Measurements from ENCODE around the gene HSPG2. TPM values are rescaled to one million over a fixed set of nuclear protein-coding genes. Genes with fewer than 3 reads are reported as not detected.

Gene HSPG2
- total and polyA plus RNA-seq, 8 donors = 150 to 434 (median 196) TPM

DNA sequence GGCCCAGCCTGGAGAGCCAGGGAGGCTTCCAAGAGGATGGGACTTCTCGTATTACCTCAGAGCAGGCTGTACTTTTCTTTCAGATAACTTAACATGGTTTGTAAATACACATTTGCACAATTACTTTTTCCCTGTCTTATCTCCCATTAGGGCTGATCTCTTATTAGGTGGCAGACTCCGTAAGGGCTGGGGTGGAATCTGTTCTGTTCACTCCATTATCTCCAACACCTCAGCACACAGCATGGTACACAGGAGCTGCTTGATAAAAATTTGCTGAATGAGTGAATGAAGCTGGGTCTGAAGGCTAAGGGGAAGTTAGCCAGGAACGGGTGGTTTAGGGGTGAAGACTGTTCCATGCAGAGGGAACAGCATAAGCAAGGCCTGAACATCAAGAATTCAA lies 76.1 kb downstream of the HSPG2 start:
- intact Hi-C loops (cut with DNase I) = no loop called here
- Histone ChIP-seq H3K4me3 (no peak overlapping the region), H3K27me3 (no peaks in the 10 kb centered on the region), H3K36me3 (peaks cover 0 to 93% of the 10 kb centered on the region in 2 donors), H3K4me1 (no peaks in the 10 kb centered on the region), H3K9me3 (no peaks in the 10 kb centered on the region), H3K27ac (no peak overlapping the region)
- no peak for DNase-seq
- no peak for ATAC-seq
- no peak for TF ChIP-seq CTCF (IDR thresholded peaks at IDR 0.05)

DNA sequence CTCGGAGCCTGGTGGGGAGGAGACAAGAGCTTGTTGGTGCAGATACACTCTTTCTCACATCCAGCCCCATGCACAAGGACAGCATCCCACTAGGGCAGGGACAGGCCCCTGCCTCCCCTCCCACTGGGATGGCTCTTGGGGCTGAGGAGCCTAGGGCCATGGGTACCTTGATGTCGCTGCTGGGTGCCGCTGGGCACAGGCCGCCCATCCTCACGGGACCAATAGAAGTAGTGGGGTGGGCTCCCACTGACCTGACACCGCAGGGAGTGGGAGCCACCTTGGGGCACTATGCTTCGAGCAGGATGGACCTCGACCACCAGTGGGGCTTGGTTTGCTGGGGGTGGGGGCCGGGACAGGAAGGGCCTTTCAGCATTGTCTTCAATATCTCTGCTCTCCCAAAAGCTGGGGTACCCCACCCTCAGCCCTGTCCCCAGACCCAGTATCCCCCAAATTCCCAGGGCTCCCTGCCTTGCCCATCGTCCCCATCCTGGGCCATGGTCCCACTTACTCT lies 77.4 kb downstream of the HSPG2 start:
- H3K9me3 ChIP-seq = no peaks in the 10 kb centered on the region
- no peaks in the 10 kb centered on the region for H3K4me1 ChIP-seq
- H3K4me3 ChIP-seq = no peak overlapping the region
- H3K27ac ChIP-seq = no peak overlapping the region
- DNase-seq (no peak), ATAC-seq (no peak)
- intact Hi-C loops (cut with DNase I) = no loop called here
- no peak for TF ChIP-seq CTCF (IDR thresholded peaks at IDR 0.05)
- no peaks in the 10 kb centered on the region for H3K27me3 ChIP-seq
- H3K36me3 ChIP-seq = peaks cover 0 to 93% of the 10 kb centered on the region in 2 donors

DNA sequence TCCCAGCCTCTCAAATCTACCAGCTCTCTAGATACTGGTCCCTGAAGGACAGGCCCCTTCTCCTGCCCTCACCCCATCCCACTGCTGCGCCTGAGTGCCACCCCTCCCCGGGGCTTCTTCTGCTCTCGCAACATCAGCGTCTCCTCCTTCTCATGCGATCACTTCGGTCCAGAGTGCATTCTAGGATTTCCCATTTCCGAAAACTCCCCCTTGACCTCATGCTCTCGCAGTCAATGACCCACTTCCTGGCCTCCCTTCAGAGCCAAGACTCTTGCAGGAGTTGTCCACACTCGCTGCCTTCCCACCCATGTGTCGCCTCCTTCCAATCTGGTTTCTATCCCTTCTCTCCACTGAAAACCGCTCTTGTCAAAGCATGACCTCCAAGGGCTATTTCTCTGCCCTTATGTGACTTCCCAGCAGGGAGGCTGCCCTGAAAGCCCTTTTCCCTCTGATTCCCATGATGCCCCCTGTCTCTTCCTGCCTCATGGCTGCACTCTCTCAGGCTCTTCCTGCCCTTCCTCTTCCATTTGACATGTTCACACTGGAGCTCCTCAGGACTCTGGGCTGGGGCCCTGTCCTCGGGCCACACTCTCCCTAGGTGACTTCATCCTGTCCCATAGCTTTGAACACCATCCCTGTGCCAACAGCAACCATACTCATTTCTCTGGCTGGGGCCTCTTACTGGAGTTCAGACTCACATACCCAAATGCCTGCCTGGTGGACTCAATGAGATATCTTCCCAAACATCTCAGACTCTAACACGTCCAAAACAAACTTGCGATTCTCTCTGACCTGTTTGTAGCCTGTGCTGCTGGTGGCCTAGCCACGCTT lies 79.1 kb downstream of the HSPG2 start:
- H3K36me3 ChIP-seq = peaks cover 0 to 93% of the 10 kb centered on the region in 2 donors

DNA sequence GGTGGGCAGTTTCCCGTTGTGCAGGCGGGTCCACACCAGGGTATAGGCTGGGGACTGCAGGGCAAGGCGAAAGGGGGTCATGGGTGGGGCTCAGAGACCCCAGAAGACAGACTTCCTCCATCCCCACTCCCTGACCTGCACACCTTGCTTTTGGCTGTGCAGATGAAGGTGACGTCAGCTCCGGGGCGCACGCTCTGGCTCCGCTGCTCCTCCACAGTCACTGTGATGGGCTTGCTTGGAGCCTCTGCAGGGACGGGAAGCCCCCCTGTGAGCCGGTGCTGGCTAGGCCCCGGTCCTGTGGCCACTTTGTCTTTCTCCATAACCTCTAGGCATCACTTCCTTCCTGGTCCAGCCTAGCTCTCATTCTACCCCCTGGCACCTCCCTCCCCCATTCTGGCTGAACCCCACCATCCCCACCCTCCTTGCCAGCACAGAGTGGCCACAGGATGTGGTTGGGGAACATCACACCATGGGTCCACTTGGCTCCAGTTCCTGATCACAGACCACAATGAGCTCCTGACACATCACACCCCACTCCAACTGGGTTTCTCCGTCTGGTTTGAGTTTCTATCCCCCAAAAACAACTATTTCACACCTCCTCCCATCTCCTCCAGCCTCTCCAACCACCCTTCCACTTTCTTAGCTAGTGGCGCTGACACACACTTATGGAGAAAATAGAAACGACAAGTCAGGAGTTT lies 79.8 kb downstream of the HSPG2 start:
- H3K4me1 ChIP-seq = no peaks in the 10 kb centered on the region

More for the DNA sequence above, 79.1 kb downstream of the HSPG2 start:
- Histone ChIP-seq H3K9me3 (no peaks in the 10 kb centered on the region), H3K4me3 (no peak overlapping the region), H3K27ac (no peak overlapping the region), H3K4me1 (no peaks in the 10 kb centered on the region), H3K27me3 (no peaks in the 10 kb centered on the region)
- ATAC-seq = no peak
- intact Hi-C loops (cut with DNase I) = no loop called here
- DNase-seq = peak in 1 of 4 donors; percentile 13
- TF ChIP-seq CTCF (IDR thresholded peaks at IDR 0.05) = no peak

More for the DNA sequence above, 79.8 kb downstream of the HSPG2 start:
- Histone ChIP-seq H3K27me3 (no peaks in the 10 kb centered on the region), H3K9me3 (no peaks in the 10 kb centered on the region), H3K4me3 (no peak overlapping the region), H3K36me3 (peaks cover 0 to 100% of the 10 kb centered on the region in 2 donors), H3K27ac (no peak overlapping the region)
- ATAC-seq = no peak
- intact Hi-C loops (cut with DNase I) = no loop called here
- DNase-seq = no peak
- no peak for TF ChIP-seq CTCF (IDR thresholded peaks at IDR 0.05)

All from left lung (tissue), 10 donors.